NK-92 (cell line): ENCODE results near the gene TRIM52.
"Not testable (repeated sequence)": the region's sequence is repeated elsewhere in the genome, so short reads cannot be mapped to it uniquely, and the experiment has no call there.

Experiments
- DNase-seq: peaks from one replicate; lab custom pipeline; 2025; ENCODE audit not compliant: unreplicated experiment; lab: John Stamatoyannopoulos, UW

The TRIM52 gene

DNA sequence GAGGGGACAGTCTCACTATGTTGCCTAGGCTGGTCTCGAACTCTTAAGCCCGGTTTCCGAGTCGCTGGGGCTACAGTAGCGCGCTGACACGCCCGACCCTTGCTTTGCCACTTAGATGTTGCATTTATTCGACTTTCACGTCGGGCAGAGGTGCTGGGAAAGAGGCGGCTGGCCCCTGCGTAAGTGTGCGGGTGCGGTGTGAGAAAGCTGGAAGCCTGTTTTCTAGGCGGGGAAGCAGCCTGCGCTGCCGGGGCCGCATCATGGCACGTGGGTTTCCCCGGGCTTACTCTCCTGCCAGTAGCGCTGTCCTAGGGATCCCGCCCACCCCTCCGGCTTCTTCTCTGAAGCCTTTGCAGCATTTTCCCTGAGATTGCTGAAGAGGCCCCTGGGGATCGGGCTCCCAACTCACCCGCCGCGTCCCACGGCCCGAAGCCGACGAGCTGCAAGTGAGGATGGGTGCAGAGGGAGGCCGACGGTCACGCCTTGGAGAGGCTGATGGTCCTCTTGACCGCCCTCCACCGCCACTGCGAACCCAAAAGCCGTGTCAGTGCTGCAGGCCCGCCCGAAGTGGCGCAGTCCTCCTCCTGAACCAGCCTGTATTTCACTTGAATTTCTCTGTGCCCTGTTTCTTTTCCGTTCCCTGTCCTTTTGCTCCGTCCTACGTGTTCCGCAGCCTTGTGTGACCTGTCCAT is 43.7 kb downstream of the TRIM52 start:
- DNase-seq, result no peak

DNA sequence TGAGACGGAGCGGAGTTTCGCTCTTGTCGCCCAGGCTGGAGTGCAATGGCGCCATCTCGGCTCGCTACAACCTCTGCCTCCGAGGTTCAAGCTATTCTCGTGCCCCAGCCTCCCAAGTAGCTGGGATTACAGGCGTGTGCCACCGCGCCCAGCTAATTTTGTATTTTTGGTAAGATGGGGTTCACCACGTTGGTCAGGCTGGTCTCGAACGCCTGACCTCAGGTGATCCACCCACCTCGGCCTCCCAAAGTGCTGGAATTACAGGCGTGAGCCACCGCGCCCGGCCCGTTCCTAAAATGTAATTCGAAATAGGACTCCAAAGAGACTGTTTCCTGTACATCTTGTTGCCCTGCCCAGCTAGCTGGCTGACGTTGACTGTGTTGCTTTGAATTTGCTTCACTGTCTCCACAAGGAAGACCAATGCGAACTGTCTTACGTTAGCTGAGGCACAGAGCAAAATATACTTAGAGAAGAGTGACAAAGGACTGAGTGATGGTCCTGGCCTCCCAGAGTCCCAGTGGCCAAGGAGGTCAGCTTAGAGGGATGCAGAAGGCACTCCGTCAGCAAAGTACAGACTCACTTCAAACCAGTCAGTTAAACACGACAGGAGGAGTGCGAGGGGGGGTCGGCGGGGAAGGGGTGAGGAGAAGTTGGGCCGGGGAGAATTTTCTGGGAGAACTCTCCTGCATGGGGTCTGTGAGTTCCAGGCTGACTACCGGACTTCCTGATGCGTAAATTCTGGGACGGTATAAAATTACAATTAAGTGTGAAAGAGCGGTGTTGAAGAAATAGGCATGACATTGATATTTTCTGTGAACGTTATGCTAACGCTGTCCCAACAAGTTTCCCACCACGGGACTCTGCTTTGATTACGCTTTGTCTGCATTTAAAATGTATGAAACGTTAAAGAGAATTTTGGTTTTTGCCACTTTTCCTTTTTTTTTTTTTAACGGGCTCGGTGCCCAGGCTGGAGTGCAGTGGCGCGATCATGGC is 44.6 kb downstream of the TRIM52 start:
- no peak for DNase-seq

DNA sequence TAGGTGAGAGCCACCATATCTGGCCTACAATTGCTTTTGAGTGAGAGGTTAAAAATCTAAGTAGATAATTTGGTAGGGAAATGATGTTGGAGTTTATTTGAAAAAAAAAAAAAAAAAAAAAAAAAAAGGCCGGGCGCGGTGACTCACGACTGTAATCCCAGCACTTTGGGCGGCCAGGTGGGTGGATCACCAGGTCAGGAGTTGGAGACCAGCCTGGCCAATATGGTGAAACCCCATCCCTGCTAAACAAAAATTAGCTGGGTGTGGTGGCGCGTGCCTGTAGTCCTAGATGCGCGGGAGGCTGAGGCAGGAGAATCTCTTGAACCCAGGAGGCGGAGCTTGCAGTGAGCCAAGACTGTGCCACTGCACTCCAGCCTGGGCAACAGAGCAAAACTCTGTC is 46.7 kb downstream of the TRIM52 start:
- DNase-seq, result not testable (repeated sequence)

DNA sequence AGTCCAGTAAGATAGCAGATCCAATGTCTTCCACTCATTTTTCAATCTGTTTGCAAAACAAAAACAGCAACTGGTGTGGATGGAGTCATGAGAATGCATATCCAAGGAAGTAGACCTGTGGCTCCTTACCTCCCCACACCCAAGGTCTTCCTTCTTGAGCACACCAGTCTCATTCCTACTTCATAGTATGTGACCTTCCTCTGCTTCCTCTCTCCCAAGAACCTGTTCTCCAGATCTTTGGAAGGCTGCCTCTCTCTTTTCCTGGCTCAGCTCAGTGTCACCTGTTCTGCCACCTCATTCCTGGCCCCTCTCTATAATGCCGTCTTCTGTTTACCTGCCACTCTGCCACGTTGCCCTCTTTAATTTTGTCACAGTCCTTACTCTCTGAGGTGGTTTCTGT is 48.0 kb downstream of the TRIM52 start:
- DNase-seq, result no peak

DNA sequence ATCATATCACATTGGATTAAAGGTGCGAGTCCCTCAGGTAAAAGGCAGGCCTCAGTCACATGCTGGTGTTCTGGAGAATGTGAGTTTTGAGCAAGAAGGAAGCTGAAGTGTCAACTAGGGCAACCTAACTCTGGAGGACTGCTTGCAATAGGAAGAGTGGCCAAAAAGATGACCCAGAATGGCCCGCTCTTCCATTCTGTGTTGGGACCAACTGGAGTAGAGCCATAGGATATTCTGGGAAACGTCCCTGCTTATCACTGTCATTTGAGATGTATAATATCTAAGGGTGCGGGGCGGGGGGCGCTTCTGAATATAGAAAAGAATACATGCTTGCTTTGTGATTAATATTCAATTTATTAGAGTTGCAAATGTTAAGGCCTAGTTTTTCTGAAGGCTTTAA is 48.9 kb downstream of the TRIM52 start:
- DNase-seq, result no peak

DNA sequence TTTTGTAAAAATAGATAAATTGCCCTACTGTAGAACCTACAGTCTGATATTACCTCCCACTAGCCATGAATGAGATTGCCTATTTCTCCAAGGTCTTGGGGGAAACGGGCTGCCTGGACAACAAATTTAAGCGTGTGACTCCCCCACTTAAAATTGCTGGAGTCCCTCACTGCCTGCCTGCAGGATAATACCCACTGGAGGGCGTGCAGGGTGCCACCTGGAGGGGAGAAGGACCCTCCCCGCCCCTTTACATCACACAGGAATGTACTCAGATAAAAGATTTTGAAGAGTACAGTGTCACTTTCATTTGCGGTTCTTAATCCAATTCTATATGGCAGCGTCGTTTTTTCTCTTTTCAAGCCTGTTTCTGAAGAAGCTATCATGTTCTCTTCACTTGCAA is 49.7 kb downstream of the TRIM52 start:
- no peak for DNase-seq

DNA sequence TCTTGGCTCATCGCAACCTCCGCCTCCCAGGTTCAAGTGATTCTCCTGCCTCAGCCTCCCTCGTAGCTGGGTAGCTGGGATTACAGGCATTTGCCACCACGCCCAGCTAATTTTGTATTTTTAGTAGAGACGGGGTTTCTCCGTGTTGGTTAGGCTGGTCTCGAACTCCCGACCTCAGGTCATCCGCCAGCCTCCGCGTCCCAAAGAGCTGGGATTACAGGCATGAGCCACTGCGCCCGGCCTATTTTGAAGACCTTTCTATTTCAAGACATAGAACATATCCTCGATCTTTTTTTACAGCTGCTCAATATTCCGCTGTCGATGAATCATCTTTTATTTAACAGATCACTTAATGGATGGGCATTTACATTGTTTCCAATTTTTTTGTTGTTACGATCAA is 50.2 kb downstream of the TRIM52 start:
- DNase-seq, result not testable (repeated sequence)

DNA sequence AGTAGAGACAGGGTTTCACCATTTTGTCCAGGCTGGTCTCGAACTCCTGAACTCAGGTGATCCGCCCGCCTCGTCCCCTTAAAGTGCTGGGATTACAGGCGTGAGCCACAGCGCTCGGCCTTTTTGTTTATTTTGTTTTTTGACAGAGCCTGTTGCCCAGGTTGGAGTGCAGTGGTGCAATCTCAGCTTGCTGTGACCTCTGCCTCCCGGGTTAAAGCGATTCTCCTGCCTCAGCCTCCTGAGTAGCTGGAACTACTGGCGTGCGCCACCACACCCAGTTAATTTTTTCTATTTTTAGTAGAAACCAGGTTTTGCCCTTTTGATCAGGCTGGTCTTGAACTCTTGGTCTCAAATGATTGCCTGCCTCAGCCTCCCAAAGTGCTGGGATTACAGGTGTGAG is 50.8 kb downstream of the TRIM52 start:
- not testable (repeated sequence) for DNase-seq

DNA sequence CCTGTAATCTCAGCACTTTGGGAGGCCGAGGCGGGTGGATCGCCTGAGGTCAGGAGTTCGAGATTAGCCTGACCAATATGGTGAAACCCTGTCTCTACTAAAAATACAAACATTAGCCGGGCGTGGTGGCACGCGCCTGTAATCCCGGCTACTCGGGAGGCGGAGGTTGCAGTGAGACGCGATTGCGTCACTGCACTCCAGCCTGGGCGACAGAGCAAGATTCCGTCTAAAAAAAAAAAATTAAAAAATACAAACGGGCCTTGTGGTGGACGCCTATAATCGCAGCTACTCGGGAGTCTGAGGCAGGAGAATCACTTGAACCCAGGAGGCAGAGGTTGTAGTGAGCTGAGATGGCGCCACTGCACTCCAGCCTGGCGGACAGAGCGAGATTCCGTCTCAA is 51.9 kb downstream of the TRIM52 start:
- not testable (repeated sequence) for DNase-seq

DNA sequence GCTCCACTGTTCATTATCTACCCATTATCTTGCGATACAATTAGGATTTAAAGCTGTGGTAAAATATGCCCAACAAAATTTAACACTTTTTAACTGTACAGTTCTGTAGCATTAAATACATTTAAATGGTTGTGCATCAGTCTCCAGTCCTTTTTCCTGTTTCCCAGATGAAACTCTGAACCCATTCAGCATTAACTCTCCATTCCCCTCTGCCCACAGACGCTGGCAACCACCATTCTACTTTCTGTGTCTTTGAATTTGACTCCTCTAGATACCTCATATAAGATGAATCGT is 53.0 kb downstream of the TRIM52 start:
- DNase-seq, result no peak

DNA sequence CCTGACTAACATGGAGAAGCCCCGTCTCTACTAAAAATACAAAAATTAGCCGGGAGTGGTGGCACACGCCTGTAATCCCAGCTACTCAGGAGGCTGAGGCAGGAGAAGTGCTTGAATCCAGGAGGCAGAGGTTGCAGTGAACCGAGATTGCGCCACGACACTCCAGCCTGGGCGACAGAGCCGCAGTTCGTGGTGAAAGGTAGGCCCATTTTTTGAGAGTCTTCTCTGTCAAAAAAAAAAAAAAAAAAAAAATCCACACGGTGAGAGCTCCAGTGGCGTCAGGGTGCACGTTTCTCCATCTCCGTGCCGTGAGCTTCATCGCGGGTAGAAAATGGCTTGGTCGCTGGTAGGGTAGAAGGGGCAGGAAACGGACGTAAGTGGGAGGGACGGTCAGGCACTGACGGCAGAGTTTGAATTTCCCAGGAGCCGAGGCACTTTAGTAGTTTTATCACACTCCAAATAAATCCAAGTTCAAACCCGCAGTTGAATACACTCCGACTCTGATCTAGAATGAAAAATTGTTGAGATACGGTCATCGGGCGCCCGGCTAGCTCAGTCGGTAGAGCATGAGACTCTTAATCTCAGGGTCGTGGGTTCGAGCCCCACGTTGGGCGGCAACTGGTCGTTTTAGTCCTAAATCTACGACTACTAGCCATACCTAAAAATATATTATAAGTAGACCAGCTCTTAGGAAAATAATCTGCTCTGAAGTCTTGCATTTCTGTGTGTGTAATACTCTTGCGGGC is 53.6 kb downstream of the TRIM52 start:
- DNase-seq, result no peak

DNA sequence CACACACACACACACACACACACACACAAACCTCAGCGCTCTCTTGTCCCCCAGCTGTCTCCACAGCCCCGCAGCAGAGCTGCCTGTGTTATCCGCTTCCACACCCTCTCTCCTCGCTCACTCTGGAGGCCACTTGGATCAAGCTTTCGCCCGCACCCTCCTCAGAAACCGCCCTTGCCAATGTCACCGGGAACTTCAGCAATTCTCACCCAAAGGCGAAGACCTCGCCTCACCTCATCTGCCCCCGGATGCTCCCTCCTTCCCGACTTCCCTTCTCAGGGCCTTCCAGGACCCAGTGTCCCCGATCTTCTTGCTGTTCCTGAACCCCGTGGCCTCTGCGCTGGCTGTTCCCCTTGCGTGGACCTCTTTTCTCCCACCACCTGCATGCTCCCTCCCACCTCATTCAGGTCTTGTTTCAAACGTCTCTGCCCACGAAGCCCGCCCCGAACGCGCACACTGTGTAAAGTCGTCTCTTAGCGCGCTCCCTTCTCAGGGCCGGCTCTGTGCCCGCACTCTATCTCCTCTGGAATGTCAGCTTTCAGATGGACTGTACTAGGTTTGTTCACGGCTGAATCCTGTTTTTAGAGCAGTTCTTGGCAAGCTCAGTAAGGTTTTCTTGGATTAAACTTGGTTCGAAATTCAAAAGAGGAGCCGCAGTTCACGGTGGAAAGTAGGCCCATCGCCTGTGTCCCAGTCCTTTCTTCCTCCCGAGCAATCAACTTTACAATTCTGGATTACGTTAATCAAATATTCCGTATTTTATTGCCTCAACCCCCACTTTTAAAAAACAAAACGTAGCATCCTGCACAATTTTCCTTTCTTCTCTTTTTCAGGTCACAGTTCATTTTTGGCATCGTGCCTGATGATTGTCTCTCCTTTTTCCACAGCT is 54.9 kb downstream of the TRIM52 start:
- no peak for DNase-seq
